NCI-H1048 (cell line): ENCODE measurements around the gene GOLGA8M.
"Not testable (repeated sequence)": the region's sequence is repeated elsewhere in the genome, so short reads cannot be mapped to it uniquely, and the experiment has no call there.

Experiments used
- DNase-seq: peaks from one replicate; lab custom pipeline; 2025; lab: John Stamatoyannopoulos, UW

GOLGA8M gene

GRCh38 chr15:28712270-28712669, at the start of gene GOLGA8M:
GOLGA8M (minus strand) TSS chr15:28712421; CDS start chr15:28712323, 98 bp downstream.
- not testable (repeated sequence) for DNase-seq

GRCh38 chr15:28742890-28743289, 30.7 kb upstream of the GOLGA8M start:
- DNase-seq, result not testable (repeated sequence)

DNA sequence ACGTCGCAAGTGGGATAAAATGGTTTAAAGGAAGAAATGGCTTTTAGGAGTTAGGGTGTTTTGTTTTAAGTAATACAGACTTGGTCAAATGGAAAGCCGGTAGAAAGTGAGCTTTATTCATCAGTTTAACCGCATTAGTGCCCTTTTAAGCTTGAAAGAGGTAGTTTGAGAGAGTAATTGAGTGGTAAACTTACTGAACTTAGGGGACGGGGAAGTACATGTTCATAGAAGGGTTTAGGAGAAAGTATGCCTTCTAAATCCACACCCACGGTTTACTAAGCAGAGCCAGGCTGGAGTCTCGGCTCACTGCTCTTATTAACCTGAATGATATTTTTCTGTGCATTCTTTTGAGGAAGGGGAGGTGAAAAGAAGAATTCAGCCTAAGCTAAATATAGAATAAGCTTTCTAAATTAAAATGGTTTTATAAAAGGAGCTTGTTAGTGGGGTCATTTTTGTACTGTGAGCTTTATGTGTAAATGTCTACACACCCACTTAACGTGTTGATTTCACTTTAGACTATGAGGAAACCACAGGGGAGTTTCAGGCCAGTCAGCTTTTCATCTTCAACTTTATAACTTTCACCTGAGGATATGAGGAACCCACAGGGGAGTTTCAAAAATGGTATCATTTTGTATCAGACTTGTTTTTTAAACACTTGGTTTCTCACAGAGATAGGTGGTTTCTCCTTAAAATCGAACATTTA, 26.5 kb upstream of the GOLGA8M start:
- DNase-seq, result not testable (repeated sequence)

DNA sequence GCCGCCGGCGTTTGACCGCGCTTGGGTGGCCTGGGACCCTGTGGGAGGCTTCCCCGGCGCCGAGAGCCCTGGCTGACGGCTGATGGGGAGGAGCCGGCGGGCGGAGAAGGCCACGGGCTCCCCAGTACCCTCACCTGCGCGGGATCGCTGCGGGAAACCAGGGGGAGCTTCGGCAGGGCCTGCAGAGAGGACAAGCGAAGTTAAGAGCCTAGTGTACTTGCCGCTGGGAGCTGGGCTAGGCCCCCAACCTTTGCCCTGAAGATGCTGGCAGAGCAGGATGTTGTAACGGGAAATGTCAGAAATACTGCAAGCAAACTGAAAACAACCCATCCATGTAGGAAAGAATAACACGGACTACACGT, 26.0 kb upstream of the GOLGA8M start:
- DNase-seq, result not testable (repeated sequence)

DNA sequence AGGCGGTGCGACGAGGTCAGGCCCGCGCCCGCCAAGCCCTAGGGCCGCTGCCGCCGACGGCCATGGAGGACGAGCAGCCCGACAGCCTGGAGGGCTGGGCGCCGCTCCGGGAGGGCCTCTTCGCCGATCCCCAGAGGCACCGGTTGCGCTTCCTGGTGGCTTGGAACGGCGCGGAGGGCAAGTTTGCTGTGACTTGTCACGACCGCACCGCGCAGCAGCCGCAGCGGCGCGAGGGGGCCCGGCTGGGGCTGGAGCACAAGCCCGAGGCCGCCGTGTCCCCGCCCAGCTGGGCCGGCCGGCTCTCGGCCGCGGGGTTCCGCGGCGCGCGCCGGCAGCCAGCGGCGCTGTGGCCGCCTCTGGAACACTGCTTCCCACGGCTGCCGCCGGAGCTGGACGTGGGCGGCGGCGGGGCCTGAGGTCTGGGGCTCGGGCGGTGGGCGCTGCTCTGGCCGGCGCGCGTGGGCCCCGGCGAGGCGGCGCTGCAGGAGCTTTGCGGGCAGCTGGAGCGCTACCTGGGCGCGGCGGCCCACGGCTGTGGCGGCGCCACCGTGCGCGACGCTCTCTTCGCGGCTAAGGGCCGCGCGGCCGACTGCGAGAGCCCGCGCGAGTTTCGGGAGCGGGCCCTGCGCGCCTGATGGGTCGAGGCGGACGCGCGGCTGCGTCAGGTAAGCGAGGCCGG, 25.4 kb upstream of the GOLGA8M start:
- DNase-seq, result not testable (repeated sequence)

- not testable (repeated sequence) for DNase-seq
Observed at GRCh38 chr15:28728061-28728460, 15.8 kb upstream of the GOLGA8M start.

DNA sequence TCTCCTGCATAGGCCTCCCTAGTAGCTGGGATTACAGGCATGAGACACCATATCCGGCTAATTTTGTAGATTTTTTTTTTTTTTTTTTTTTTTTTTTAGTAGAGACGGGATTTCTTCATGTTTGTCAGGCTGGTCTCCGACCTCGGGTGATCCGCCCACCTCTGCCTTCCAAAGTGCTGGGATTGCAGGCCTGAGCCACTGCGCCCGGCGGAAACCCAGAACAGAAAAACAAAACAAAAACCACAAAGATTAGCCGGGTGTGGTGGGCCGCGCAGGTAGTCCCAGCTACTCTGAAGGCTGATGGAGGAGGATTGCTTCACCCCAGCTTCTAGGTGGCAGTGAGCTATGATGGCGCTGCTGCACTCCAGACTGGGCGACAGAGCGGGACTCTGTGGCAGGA, 14.8 kb upstream of the GOLGA8M start:
- not testable (repeated sequence) for DNase-seq

GRCh38 chr15:28726102-28726501, 13.9 kb upstream of the GOLGA8M start:
- no peak for DNase-seq

DNA sequence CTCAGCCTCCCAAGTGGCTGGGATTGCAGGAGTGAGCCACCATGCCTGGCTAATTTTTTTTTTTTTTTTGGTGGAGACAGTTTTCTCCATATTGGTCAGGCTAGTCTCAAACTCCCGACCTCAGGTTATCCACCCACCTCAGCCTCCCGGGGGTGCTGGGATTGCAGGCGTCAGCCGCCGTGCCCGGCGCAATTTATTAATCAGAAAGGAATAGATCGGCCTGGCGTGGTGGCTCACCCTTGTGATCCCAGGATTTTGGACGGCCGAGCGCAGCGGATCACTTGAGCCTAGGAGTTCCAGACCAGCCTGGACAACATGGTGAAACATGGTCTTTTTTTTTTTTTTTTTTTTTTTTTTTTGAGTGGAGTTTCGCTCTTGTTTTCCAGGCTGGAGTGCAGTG, 13.3 kb upstream of the GOLGA8M start:
- no peak for DNase-seq

GRCh38 chr15:28723986-28724385, 11.8 kb upstream of the GOLGA8M start:
- DNase-seq, result not testable (repeated sequence)

- DNase-seq, result not testable (repeated sequence)
Observed at GRCh38 chr15:28719626-28720025, 7.4 kb upstream of the GOLGA8M start.

GRCh38 chr15:28718576-28718975, 6.4 kb upstream of the GOLGA8M start:
- DNase-seq, result not testable (repeated sequence)

DNA sequence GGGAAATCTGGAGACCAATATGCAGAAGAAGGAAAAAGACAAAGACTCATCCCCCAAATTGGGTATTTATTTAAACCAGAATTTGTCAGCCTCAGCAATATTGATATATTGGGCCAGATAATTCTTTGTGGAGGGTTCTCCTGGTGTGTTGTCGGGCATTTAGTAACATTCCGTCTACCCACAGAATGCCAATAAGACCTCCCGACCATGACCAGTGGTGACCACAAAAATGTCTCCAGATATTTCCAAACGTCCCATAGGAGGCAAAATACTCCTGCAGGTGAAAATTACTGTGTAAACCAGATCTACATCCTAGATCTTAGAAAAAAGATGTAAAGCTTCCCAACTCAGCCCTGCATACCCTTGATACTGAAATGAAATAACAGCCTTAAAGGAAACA, 2.0 kb upstream of the GOLGA8M start:
- not testable (repeated sequence) for DNase-seq

- not testable (repeated sequence) for DNase-seq
Observed at GRCh38 chr15:28703927-28704326, 8.3 kb downstream of the GOLGA8M start.

- DNase-seq, result not testable (repeated sequence)
Observed at GRCh38 chr15:28702427-28702826, 9.8 kb downstream of the GOLGA8M start.

- DNase-seq, result not testable (repeated sequence)
Observed at GRCh38 chr15:28694006-28694751, 18.0 kb downstream of the GOLGA8M start.

- not testable (repeated sequence) for DNase-seq
Observed at GRCh38 chr15:28693021-28693420, 19.2 kb downstream of the GOLGA8M start.

DNA sequence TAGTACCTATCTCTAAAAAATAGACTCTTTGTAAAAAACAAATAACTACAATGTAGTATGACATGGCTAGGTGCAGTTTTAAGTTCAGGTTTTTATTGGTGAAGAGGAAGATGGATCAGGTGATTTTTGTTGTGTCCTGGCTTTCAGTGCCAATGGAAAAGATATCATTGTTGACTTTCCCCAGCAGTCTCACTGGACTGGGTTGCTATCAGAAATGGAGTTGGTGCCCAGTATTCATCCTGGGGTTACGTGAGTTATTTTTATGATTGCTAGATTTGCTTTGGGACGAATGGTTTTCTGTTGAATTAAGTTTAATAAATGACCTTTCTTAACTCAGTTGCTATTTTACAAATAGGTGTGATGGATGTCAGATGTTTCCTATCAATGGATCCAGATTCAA, 38.7 kb downstream of the GOLGA8M start:
- not testable (repeated sequence) for DNase-seq

DNA sequence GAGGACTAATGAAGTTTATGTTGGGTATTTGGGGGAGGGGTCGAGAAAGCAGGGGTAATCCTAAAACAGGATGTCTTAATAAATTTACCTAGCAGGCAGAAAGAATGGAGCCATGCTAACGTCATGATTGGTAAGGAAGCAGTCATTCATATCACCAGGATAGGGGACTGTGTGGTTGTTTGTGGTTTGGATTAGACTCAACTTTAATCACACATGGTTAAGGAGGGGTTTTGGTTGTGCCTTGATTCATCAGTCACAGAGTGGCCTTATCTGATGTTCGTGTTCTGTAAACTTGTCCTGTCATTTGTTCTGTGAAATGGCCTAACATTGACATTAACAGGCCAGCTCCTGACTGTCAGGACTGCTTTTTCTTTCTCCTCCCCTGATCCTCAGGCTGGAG, 40.1 kb downstream of the GOLGA8M start:
- DNase-seq, result not testable (repeated sequence)

GRCh38 chr15:28666402-28666801, 45.8 kb downstream of the GOLGA8M start:
- not testable (repeated sequence) for DNase-seq

DNA sequence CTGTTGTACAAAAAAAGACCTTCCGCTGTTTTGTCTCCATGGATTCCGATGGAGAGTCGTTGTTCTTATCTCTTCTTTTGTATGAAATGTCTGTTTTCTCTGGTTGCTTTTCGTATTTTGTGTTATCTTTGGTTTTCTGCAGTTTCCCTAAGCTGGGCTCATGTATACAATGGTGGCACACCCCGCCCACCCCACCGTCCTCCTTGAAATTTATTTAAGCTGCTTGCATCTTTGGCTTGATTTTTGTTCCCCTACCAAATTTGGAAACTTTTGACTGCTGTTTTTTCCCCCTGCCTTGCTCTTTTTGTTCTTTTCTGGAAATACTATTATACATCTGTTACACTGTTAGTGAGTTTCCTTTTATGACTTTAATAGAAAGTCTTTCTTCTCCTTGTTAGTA, 47.6 kb downstream of the GOLGA8M start:
- DNase-seq, result not testable (repeated sequence)

DNA sequence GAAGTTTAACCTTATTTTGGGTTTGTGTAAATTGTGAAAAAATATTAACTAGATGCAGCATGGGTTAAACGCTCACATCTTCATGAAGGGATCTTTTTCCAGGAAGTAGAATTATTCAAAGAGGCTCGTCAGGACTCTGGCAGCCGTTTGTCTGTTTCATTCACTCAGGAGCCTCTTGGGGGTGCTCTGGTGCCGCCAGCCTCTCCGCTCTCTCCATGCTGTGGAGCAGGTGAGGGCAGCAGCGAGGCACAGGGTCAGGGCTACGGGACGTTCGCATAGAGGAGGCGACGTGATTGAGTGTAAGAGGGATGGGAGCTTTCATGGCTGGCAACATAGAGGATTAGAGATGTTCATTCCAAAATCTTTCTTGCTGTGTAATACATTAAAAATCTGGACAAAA, 48.5 kb downstream of the GOLGA8M start:
- DNase-seq, result not testable (repeated sequence)

DNA sequence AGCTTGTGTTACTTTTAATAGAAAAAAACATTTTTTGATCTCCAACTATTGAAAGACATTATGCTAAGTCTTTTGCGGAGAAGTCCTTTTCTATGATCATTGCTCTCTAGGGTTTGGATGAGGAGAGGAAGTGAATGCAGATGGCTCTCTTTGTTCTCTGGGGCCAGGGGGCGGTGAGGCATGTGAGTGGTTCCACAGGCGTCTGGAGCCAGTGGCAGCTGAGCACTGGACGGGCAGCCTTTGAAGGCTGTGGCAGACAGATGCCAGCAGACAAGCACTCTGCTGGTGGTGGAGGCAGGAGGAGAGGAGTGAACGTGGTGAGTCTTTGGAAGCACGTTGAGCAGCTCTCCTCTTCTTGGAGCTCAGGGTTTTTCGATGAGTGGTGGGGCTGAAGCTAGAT, 51.5 kb downstream of the GOLGA8M start:
- DNase-seq, result not testable (repeated sequence)
